ENCODE data around the gene MLF1.

GRCh38 chr3:158640646-158641045, 69.7 kb downstream of the MLF1 start:
- TF ChIP-seq ZNF280D (tag by site-specific recombination; IDR thresholded peaks at IDR 0.05): no peak
- no peak for TF ChIP-seq ZNF394 (tag by site-specific recombination; IDR thresholded peaks at IDR 0.05; ENCODE audit: borderline replicate concordance)
- no peak for TF ChIP-seq FEZF1 (tag by site-specific recombination; IDR thresholded peaks at IDR 0.05)
- TF ChIP-seq CTCF (tag by site-specific recombination; IDR thresholded peaks at IDR 0.05): no peak

All from HEK293 (cell line).